ENCODE results near the gene ASCL5. TPM values are rescaled to one million over a fixed set of nuclear protein-coding genes. Genes with fewer than 3 reads are reported as not detected.

The ASCL5 gene
- total and polyA plus RNA-seq, 10 of the 15 experiments (the other 5 are each of a cell fraction or from before 2014, with no cell fraction given): 0.04 TPM; not detected in 9

DNA sequence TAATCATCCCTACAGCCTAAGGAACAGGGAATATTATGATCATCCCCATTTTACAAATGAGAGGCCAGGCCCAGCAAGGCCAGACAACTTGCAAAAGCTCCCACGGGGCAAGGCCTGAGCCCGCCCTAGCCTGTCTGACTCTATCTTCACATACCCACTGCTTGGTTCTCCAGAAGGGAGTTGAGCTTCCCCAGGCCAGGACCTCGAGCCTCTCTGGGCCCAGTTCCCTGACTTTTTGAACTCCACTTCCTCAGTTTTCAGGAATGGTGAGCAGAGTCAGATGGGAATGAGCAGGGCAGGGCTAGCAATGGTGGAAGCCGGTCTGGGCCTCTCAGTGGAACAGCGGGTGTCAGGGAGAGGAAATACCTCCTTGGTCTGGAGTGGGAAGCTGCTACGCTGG is 54.1 kb downstream of the ASCL5 start:
- TF ChIP-seq IRF3 (IDR thresholded peaks at IDR 0.05): no peak
- TF ChIP-seq CBX3 (IDR thresholded peaks at IDR 0.05; ENCODE audit: borderline replicate concordance, low read depth): no peak
- TF ChIP-seq CREM (IDR thresholded peaks at IDR 0.05; ENCODE audit: low read depth): no peak
- TF ChIP-seq, protein P1, sequence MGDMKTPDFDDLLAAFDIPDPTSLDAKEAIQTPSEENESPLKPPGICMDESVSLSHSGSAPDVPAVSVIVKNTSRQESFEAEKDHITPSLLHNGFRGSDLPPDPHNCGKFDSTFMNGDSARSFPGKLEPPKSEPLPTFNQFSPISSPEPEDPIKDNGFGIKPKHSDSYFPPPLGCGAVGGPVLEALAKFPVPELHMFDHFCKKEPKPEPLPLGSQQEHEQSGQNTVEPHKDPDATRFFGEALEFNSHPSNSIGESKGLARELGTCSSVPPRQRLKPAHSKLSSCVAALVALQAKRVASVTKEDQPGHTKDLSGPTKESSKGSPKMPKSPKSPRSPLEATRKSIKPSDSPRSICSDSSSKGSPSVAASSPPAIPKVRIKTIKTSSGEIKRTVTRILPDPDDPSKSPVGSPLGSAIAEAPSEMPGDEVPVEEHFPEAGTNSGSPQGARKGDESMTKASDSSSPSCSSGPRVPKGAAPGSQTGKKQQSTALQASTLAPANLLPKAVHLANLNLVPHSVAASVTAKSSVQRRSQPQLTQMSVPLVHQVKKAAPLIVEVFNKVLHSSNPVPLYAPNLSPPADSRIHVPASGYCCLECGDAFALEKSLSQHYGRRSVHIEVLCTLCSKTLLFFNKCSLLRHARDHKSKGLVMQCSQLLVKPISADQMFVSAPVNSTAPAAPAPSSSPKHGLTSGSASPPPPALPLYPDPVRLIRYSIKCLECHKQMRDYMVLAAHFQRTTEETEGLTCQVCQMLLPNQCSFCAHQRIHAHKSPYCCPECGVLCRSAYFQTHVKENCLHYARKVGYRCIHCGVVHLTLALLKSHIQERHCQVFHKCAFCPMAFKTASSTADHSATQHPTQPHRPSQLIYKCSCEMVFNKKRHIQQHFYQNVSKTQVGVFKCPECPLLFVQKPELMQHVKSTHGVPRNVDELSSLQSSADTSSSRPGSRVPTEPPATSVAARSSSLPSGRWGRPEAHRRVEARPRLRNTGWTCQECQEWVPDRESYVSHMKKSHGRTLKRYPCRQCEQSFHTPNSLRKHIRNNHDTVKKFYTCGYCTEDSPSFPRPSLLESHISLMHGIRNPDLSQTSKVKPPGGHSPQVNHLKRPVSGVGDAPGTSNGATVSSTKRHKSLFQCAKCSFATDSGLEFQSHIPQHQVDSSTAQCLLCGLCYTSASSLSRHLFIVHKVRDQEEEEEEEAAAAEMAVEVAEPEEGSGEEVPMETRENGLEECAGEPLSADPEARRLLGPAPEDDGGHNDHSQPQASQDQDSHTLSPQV (IDR thresholded peaks at IDR 0.05): no peak
- TF ChIP-seq TBL1XR1 (IDR thresholded peaks at IDR 0.05; ENCODE audit: low read depth, low read length): no peak
- no peak for TF ChIP-seq NRF1 (conservative IDR thresholded peaks at IDR 0.05; ENCODE audit: low read depth, low read length)
- TF ChIP-seq, protein P2, sequence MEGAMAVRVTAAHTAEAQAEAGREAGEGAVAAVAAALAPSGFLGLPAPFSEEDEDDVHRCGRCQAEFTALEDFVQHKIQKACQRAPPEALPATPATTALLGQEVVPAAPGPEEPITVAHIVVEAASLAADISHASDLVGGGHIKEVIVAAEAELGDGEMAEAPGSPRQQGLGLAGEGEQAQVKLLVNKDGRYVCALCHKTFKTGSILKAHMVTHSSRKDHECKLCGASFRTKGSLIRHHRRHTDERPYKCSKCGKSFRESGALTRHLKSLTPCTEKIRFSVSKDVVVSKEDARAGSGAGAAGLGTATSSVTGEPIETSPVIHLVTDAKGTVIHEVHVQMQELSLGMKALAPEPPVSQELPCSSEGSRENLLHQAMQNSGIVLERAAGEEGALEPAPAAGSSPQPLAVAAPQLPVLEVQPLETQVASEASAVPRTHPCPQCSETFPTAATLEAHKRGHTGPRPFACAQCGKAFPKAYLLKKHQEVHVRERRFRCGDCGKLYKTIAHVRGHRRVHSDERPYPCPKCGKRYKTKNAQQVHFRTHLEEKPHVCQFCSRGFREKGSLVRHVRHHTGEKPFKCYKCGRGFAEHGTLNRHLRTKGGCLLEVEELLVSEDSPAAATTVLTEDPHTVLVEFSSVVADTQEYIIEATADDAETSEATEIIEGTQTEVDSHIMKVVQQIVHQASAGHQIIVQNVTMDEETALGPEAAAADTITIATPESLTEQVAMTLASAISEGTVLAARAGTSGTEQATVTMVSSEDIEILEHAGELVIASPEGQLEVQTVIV (IDR thresholded peaks at IDR 0.05; ENCODE audit: borderline replicate concordance, partially characterized antibody): no peak
- TF ChIP-seq TCF3 (IDR thresholded peaks at IDR 0.05; ENCODE audit: borderline replicate concordance, insufficient read depth, low read depth, low read length): no peak
- no peak for TF ChIP-seq MTA3 (IDR thresholded peaks at IDR 0.05; ENCODE audit: borderline replicate concordance, low read length)
- TF ChIP-seq IKZF2 (IDR thresholded peaks at IDR 0.05): no peak
- no peak for TF ChIP-seq CEBPB (IDR thresholded peaks at IDR 0.05; ENCODE audit: borderline replicate concordance in 1 of 2, low read depth in 2 of 2, low read length in 2 of 2)
- TF ChIP-seq EGR1 (IDR thresholded peaks at IDR 0.05; ENCODE audit: borderline replicate concordance in 1 of 2, low read depth in 2 of 2, low read length in 2 of 2): no peak
- Histone ChIP-seq H3K79me2 (ENCODE audit: control insufficient read depth, insufficient read depth, low read length) (no peaks in the 10 kb centered on the region), H2AFZ (ENCODE audit: control insufficient read depth, low read depth, low read length) (no peak overlapping the region), H3K4me3 (no peak overlapping the region), H3K27ac (ENCODE audit: control insufficient read depth, insufficient read depth) (no peak overlapping the region), H3K4me1 (ENCODE audit: control insufficient read depth, insufficient read depth, low read length) (no peaks in the 10 kb centered on the region), H3K9ac (ENCODE audit: control insufficient read depth, insufficient read depth, low read length) (no peak overlapping the region), H3K4me2 (ENCODE audit: control insufficient read depth, insufficient read depth) (no peak overlapping the region), H3K27me3 (replicated peaks in 1 of 2; ENCODE audit: control insufficient read depth in 2 of 2, insufficient read depth in 2 of 2, low read length in 1 of 2) (peaks cover 2 to 8% of the 10 kb centered on the region in 2 experiments), H4K20me1 (ENCODE audit: control insufficient read depth, insufficient read depth) (no peaks in the 10 kb centered on the region), H3K9me3 (replicated peaks; ENCODE audit: control insufficient read depth, insufficient read depth, low read length) (no peaks in the 10 kb centered on the region), H3K36me3 (ENCODE audit: control insufficient read depth in 2 of 2, insufficient read depth in 2 of 2, low read length in 1 of 2) (no peaks in the 10 kb centered on the region)
- SMC1A ChIA-PET (ENCODE audit: uncharacterized antibody, unreplicated experiment): no interaction called here
- ATAC-seq (no peak), FAIRE-seq (no peak), DNase-seq (ENCODE audit: low read depth, low spot score) (no peak)
- BruUV-seq (replicated peaks): no TSS peak
- POLR2A ChIA-PET: no interaction called here
- RAD21 ChIA-PET (ENCODE audit: unreplicated experiment): no interaction called here
- 40% methylated on average over 6 of the region's 6 CpGs for WGBS (ENCODE audit: insufficient coverage, insufficient replicate concordance, low lambda C conversion rate, missing lambda C conversion rate)
- CTCF ChIA-PET: interaction anchor here (1.1 to 1.4 kb wide), 3 partner anchors 10 to 101 kb away, joined by 3 read pairs; no protein-coding TSS in a partner anchor
- intact Hi-C loops (cut with micrococcal nuclease; ENCODE audit: unreplicated experiment) (no loop called here), in situ Hi-C loops (cut with MboI) (no loop called here)
